Posterior vena cava (tissue), 2 donors: ENCODE measurements around the gene MEIOB. TPM values are rescaled to one million over a fixed set of nuclear protein-coding genes. Genes with fewer than 3 reads are reported as not detected.
"Not testable (repeated sequence)": the region's sequence is repeated elsewhere in the genome, so short reads cannot be mapped to it uniquely, and the experiment has no call there.

ENCODE experiments used
- DNase-seq: peaks from one replicate; pipeline ENCODE4 v3.0.0-alpha.2; 2020; ENCODE audit warnings: low spot score
- intact Hi-C, 2 donors: fragments of 100-400 bp; cut with DNase I; formaldehyde crosslinking; loops; one replicate each; pipeline versions ENCODE4 v1.14.1 to v1.14.2; 2022 to 2023
- total RNA-seq, 2 donors: library from RNA; stranded (reverse); fragmentation: NEBNext Ultra II Directional; extraction: Animal tissue kit (Norgen Biotek cat#: 25700); gene quantifications; one replicate each; pipeline ENCODE4 v1.2.1, GENCODE V29; 2021
- donor health status: DM: yes; HTN: yes; CAD: no.
- donor health status: DM: yes; HTN: yes; CAD: no.

Gene MEIOB
- total RNA-seq, 2 donors from 2014 or later = not detected

- DNase-seq = no peak
- intact Hi-C loops = no loop called here
Observed at GRCh38 chr16:1908983-1909382, 37.0 kb upstream of the MEIOB start.

GRCh38 chr16:1908184-1908583 is 36.2 kb upstream of the MEIOB start:
- intact Hi-C loops = no loop called here
- DNase-seq = no peak

GRCh38 chr16:1907226-1907860 is 35.4 kb upstream of the MEIOB start:
- intact Hi-C loops = no loop called here
- DNase-seq = no peak

- no peak for DNase-seq
- intact Hi-C loops = no loop called here
Observed at GRCh38 chr16:1906846-1907165, 34.8 kb upstream of the MEIOB start.

GRCh38 chr16:1906055-1906845 is 34.3 kb upstream of the MEIOB start:
- intact Hi-C loops = no loop called here
- DNase-seq = no peak

GRCh38 chr16:1903845-1904840 is 32.2 kb upstream of the MEIOB start:
- intact Hi-C loops = no loop called here
- no peak for DNase-seq

- DNase-seq = no peak
- intact Hi-C loops = no loop called here
Observed at GRCh38 chr16:1903220-1903574, 31.2 kb upstream of the MEIOB start.

- intact Hi-C loops = no loop called here
- no peak for DNase-seq
Observed at GRCh38 chr16:1902547-1903219, 30.7 kb upstream of the MEIOB start.

GRCh38 chr16:1900452-1900774 is 28.4 kb upstream of the MEIOB start:
- DNase-seq = no peak
- intact Hi-C loops = no loop called here

- intact Hi-C loops = no loop called here
- DNase-seq = no peak
Observed at GRCh38 chr16:1899641-1900451, 27.9 kb upstream of the MEIOB start.

- intact Hi-C loops, DNase-seq: not testable (repeated sequence)
Observed at GRCh38 chr16:1897692-1898091, 25.7 kb upstream of the MEIOB start.

GRCh38 chr16:1895949-1896675 is 24.1 kb upstream of the MEIOB start:
- intact Hi-C loops = no loop called here
- no peak for DNase-seq

- no peak for DNase-seq
- intact Hi-C loops = no loop called here
Observed at GRCh38 chr16:1895068-1895467, 23.1 kb upstream of the MEIOB start.

- intact Hi-C loops = no loop called here
- no peak for DNase-seq
Observed at GRCh38 chr16:1890708-1891050, 18.7 kb upstream of the MEIOB start.

- DNase-seq = no peak
- intact Hi-C loops = no loop called here
Observed at GRCh38 chr16:1890024-1890707, 18.2 kb upstream of the MEIOB start.

- intact Hi-C loops = no loop called here
Observed at GRCh38 chr16:1887711-1888354, 15.9 kb upstream of the MEIOB start.

GRCh38 chr16:1884889-1885288 is 12.9 kb upstream of the MEIOB start:
- DNase-seq = no peak
- intact Hi-C loops = no loop called here

More at GRCh38 chr16:1887711-1888354, 15.9 kb upstream of the MEIOB start:
- DNase-seq = no peak
